Mucosa of stomach (tissue), 1 donor: ENCODE results near the gene LMOD3.

Experiments
- H3K27me3 ChIP-seq: one replicate; pipeline ENCODE4 v1.7.0; 2013; ENCODE audit warnings: mild to moderate bottlenecking, low read length; ENCODE audit not compliant: control insufficient read depth, insufficient read depth
- H3K36me3 ChIP-seq: one replicate; pipeline ENCODE4 v1.7.0; 2013; ENCODE audit warnings: low read length; ENCODE audit not compliant: control insufficient read depth, insufficient read depth
- H3K4me1 ChIP-seq: one replicate; pipeline ENCODE4 v1.7.0; 2013; ENCODE audit warnings: mild to moderate bottlenecking, low read length; ENCODE audit not compliant: control insufficient read depth, insufficient read depth
- H3K4me3 ChIP-seq: one replicate; pipeline ENCODE4 v1.7.0; 2013; ENCODE audit warnings: low read length
- H3K9ac ChIP-seq: one replicate; pipeline ENCODE4 v1.7.0; 2013; ENCODE audit warnings: mild to moderate bottlenecking, low read length, moderate library complexity
- H3K9me3 ChIP-seq: one replicate; pipeline ENCODE4 v1.7.0; 2013; ENCODE audit warnings: mild to moderate bottlenecking, low read length, moderate library complexity; ENCODE audit not compliant: control insufficient read depth
- donor health status: Pancreatic carcinoma.

Gene LMOD3

GRCh38 chr3:69120879-69121464, 1.4 kb downstream of the LMOD3 start:
- no peaks in the 10 kb centered on the region for H3K9me3 ChIP-seq
- no peaks in the 10 kb centered on the region for H3K4me1 ChIP-seq
- no peak overlapping the region for H3K9ac ChIP-seq
- no peaks in the 10 kb centered on the region for H3K36me3 ChIP-seq
- no peak overlapping the region for H3K4me3 ChIP-seq
- H3K27me3 ChIP-seq: no peaks in the 10 kb centered on the region

GRCh38 chr3:69119681-69120080, 2.7 kb downstream of the LMOD3 start:
- no peaks in the 10 kb centered on the region for H3K4me1 ChIP-seq
- no peaks in the 10 kb centered on the region for H3K9me3 ChIP-seq
- no peaks in the 10 kb centered on the region for H3K27me3 ChIP-seq
- no peak overlapping the region for H3K9ac ChIP-seq
- no peaks in the 10 kb centered on the region for H3K36me3 ChIP-seq
- H3K4me3 ChIP-seq: no peak overlapping the region

GRCh38 chr3:69119138-69119537, 3.3 kb downstream of the LMOD3 start:
- H3K4me3 ChIP-seq: no peak overlapping the region
- no peaks in the 10 kb centered on the region for H3K36me3 ChIP-seq

GRCh38 chr3:69118555-69118954, 3.8 kb downstream of the LMOD3 start:
- H3K9ac ChIP-seq: no peak overlapping the region
- H3K9me3 ChIP-seq: no peaks in the 10 kb centered on the region
- no peak overlapping the region for H3K4me3 ChIP-seq
- H3K27me3 ChIP-seq: no peaks in the 10 kb centered on the region
- H3K4me1 ChIP-seq: no peaks in the 10 kb centered on the region
- no peaks in the 10 kb centered on the region for H3K36me3 ChIP-seq

More at GRCh38 chr3:69119138-69119537, 3.3 kb downstream of the LMOD3 start:
- H3K9ac ChIP-seq: no peak overlapping the region
- H3K27me3 ChIP-seq: no peaks in the 10 kb centered on the region
- no peaks in the 10 kb centered on the region for H3K9me3 ChIP-seq
- H3K4me1 ChIP-seq: no peaks in the 10 kb centered on the region

DNA sequence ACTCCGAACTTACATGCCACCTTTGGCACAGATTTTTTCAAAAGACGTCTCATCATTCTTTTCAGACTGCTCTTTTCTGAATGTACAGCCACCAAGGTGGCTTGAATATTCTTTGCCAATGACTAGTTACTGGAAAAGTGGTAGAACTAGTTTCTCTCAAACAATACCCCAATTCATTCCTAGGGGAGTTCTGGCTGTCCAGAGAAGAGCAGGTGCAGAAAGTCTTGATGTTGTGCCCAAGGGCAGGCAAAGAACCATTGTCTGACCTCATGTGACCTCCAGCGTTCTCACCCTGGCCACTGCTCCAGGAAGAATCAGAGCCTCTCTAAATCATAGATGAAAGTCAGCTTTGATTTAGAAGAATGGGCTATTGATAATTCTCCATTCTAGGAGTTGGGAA, 5.5 kb downstream of the LMOD3 start:
- no peaks in the 10 kb centered on the region for H3K9me3 ChIP-seq
- H3K36me3 ChIP-seq: no peaks in the 10 kb centered on the region
- no peaks in the 10 kb centered on the region for H3K4me1 ChIP-seq
- H3K27me3 ChIP-seq: no peaks in the 10 kb centered on the region
- H3K4me3 ChIP-seq: no peak overlapping the region
- no peak overlapping the region for H3K9ac ChIP-seq

DNA sequence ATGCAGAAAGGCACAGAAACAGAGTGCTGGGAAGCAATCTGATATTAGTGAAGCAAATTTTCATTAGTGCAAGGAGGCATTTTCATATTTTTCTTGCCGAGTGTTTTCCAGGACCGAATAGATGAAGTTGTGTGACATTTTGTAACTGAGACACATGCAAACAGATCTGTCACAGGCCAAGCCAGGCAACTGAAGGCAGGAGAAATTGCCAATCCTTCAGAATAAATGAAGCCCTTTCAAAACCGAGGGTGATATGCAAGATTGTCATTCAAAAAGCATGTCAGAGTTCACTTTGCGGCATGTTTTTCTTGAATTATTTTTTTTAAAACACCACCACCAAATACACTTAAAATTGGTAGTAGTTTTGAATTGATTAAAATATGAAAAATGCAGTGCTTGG, 6.2 kb downstream of the LMOD3 start:
- H3K36me3 ChIP-seq: no peaks in the 10 kb centered on the region
- no peaks in the 10 kb centered on the region for H3K9me3 ChIP-seq
- no peaks in the 10 kb centered on the region for H3K4me1 ChIP-seq
- H3K9ac ChIP-seq: no peak overlapping the region
- no peaks in the 10 kb centered on the region for H3K27me3 ChIP-seq
- H3K4me3 ChIP-seq: no peak overlapping the region

- Histone ChIP-seq H3K9me3 (no peaks in the 10 kb centered on the region), H3K4me1 (no peaks in the 10 kb centered on the region), H3K36me3 (no peaks in the 10 kb centered on the region), H3K27me3 (no peaks in the 10 kb centered on the region), H3K4me3 (no peak overlapping the region), H3K9ac (no peak overlapping the region)
Measured at GRCh38 chr3:69115731-69116130, 6.7 kb downstream of the LMOD3 start.

GRCh38 chr3:69113536-69113935, 8.9 kb downstream of the LMOD3 start:
- no peaks in the 10 kb centered on the region for H3K27me3 ChIP-seq
- H3K36me3 ChIP-seq: no peaks in the 10 kb centered on the region
- H3K4me3 ChIP-seq: no peak overlapping the region
- no peak overlapping the region for H3K9ac ChIP-seq
- no peaks in the 10 kb centered on the region for H3K4me1 ChIP-seq
- no peaks in the 10 kb centered on the region for H3K9me3 ChIP-seq

DNA sequence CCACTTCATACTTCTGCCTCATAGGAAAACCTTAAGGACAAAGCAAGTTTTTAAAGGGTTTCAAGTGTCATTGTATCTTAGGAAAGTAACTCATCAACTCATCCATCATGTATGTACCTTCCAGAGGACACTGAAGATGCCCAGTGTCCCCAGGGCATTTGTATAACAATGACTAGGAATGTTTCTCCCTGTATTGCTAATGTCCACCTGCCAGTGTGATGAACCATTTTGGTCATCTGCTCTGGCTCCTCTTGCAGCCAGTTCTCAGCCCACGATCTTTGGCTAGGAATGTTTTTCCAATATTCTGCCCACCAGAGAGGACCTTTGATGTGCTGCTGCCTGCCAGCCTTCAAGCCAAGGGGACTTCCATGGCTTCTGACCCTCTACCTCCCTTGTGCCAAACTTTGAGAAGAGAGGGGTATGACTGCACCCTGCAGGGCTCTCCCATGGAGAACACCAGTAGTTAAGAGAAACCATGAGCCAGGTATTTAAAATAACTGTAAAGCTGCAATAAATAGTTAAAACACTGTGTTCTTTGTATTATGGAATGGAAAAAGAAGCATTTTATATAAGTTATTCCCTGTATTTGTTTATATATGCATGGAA, 11.4 kb downstream of the LMOD3 start:
- no peaks in the 10 kb centered on the region for H3K27me3 ChIP-seq
- H3K9me3 ChIP-seq: no peaks in the 10 kb centered on the region
- no peak overlapping the region for H3K4me3 ChIP-seq
- no peaks in the 10 kb centered on the region for H3K4me1 ChIP-seq
- H3K9ac ChIP-seq: no peak overlapping the region
- H3K36me3 ChIP-seq: no peaks in the 10 kb centered on the region

DNA sequence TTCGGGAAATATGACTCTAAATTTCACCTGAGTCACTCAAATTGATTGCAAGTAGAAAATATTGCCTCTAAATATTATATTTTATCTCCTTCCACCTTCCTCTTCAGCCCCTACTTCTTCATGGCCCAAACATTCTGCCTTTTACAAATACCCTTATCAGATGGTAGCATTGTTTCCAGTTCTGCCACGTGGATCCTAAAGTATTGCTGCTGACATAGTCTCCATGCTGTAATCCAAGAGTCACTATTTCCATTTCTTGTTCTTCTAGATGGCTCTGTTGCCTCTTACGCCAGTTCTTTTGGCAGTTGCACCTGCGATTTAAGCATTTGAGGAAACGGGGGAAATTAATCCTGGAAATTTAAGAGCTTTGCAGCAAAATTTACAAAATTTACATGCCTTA, 13.6 kb downstream of the LMOD3 start:
- Histone ChIP-seq H3K36me3 (no peaks in the 10 kb centered on the region), H3K4me3 (no peak overlapping the region), H3K27me3 (no peaks in the 10 kb centered on the region), H3K9me3 (no peaks in the 10 kb centered on the region), H3K4me1 (no peaks in the 10 kb centered on the region), H3K9ac (no peak overlapping the region)

GRCh38 chr3:69107841-69108240, 14.6 kb downstream of the LMOD3 start:
- H3K9ac ChIP-seq: no peak overlapping the region
- no peaks in the 10 kb centered on the region for H3K9me3 ChIP-seq
- no peaks in the 10 kb centered on the region for H3K27me3 ChIP-seq
- H3K36me3 ChIP-seq: no peaks in the 10 kb centered on the region
- no peak overlapping the region for H3K4me3 ChIP-seq
- no peaks in the 10 kb centered on the region for H3K4me1 ChIP-seq

- no peaks in the 10 kb centered on the region for H3K27me3 ChIP-seq
- H3K4me1 ChIP-seq: no peaks in the 10 kb centered on the region
- H3K9me3 ChIP-seq: no peaks in the 10 kb centered on the region
- no peaks in the 10 kb centered on the region for H3K36me3 ChIP-seq
- no peak overlapping the region for H3K4me3 ChIP-seq
- no peak overlapping the region for H3K9ac ChIP-seq
Measured at GRCh38 chr3:69105320-69105719, 17.1 kb downstream of the LMOD3 start.

DNA sequence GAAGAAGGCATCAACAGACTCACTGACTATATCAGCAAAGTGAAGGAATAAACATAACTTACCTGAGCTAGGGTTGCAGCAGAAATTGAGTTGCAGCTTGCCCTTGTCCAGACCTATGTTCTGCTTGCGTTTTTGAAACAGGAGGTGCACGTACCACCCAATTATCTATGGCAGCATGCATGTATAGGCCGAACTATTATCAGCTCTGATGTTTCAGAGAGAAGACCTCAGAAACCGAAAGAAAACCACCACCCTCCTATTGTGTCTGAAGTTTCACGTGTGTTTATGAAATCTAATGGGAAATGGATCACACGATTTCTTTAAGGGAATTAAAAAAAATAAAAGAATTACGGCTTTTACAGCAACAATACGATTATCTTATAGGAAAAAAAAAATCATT, 17.8 kb downstream of the LMOD3 start:
- no peak overlapping the region for H3K9ac ChIP-seq
- no peak overlapping the region for H3K4me3 ChIP-seq
- no peaks in the 10 kb centered on the region for H3K4me1 ChIP-seq
- H3K36me3 ChIP-seq: no peaks in the 10 kb centered on the region
- no peaks in the 10 kb centered on the region for H3K9me3 ChIP-seq
- H3K27me3 ChIP-seq: no peaks in the 10 kb centered on the region
